Right ventricle myocardium superior (tissue), 1 donor: ENCODE measurements around the gene CFAP20DC. TPM values are rescaled to one million over a fixed set of nuclear protein-coding genes. Genes with fewer than 3 reads are reported as not detected.
"Not testable (repeated sequence)": the region's sequence is repeated elsewhere in the genome, so short reads cannot be mapped to it uniquely, and the experiment has no call there.

Experiments
- ATAC-seq: fragments of 200-7000 bp; cut with Tn5 transposase; one replicate; pipeline ENCODE4 v1.9.1; 2020; ENCODE audit warnings: mild to moderate bottlenecking; ENCODE audit not compliant: poor library complexity
- DNase-seq: peaks from one replicate; pipeline ENCODE4 v3.0.0-alpha.2; 2020
- intact Hi-C: fragments of 100-400 bp; cut with DNase I; formaldehyde crosslinking; loops from one replicate; pipeline ENCODE4 v1.11.2; 2022
- total RNA-seq: library from RNA; stranded (reverse); fragmentation: NEBNext Ultra II Directional; extraction: Animal tissue kit (Norgen Biotek cat#: 25700); gene quantifications from one replicate; pipeline ENCODE4 v1.2.1, GENCODE V29; 2021
- donor health status: DM: no; HTN: yes; CAD: no; lungs with severe emphysema.

CFAP20DC gene
- total RNA-seq, 1 donor from 2014 or later = 0.22 TPM

DNA sequence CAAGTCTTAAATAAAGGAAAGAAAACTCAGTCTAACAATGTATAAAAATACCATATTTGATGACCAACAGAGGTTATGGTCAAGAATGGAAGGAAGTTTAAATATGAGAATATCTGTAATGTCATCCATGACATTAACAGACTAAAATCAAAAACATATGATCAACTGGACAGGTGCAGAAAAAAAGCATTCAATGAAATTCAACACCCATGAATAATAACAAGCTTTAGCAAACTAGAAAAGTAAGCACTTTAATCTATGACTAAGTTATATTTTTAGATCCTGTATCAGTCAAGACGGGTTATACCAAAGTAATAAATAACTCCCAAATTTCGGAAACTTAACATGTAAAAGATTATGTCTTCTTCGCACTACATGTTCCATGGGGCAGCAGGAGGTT, 61.8 kb downstream of the CFAP20DC start:
- ATAC-seq = no peak
- intact Hi-C loops = no loop called here

GRCh38 chr3:58986654-58987053, 63.2 kb downstream of the CFAP20DC start:
- no peak for ATAC-seq
- intact Hi-C loops = no loop called here
- no peak for DNase-seq

More for the DNA sequence above, 61.8 kb downstream of the CFAP20DC start:
- no peak for DNase-seq

DNA sequence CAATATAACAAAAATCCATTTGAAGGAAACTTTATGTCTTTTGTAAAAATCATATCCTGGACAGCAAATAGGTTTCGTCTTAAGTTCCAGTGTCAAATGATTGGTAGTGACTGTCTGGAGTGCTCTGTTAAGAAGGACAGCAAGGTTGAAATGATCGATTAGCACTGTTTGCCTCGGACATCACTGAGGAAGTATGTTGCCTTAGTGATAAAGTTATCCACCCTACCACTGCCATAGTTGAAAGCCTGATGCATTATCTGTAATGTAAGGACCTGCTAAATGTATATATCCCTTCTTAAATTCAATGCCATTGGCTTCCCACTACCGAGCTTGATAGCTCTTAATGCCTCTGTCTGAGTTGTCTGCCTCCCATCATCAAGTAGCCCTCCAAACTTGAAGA, 70.0 kb downstream of the CFAP20DC start:
- ATAC-seq = no peak
- DNase-seq = no peak
- intact Hi-C loops = no loop called here

DNA sequence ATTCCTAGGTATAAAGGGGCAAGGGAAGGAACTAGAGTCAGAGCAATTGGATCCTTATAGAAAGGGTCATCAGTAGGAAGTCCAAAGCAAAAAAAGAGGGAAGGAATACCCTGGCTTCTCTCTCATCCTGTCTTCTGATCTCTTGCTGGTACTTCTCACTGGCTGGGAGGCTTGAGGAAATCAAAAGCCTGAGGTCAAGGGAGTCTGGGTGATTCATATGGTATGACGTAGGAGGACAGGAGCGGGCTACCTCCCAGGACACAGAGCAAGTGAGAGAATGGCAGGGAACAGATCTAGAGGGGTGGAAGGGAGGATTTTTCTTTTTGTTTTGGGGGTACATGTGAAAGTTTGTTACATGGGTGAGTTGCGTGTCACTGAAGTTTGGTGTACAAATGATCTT, 76.0 kb downstream of the CFAP20DC start:
- no peak for DNase-seq
- ATAC-seq = no peak
- intact Hi-C loops = no loop called here

DNA sequence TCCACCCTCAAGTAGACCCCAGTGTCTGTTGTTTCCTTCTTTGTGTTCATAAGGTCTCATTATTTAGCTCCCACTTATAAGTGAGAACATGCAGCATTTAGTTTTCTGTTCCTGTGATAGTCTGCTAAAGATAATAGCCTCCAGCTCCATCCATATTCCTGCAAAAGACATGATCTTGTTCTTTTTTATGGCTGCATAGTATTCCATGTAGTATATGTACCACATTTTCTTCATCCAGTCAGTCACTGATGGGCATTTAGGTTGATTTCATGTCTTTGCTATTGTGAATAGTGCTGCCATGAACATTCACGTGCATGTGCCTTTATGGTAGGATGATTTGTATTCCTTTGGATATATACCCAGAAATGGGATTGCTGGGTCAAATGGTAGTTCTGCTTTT, 82.0 kb downstream of the CFAP20DC start:
- intact Hi-C loops, ATAC-seq: not testable (repeated sequence)

GRCh38 chr3:58965865-58966264, 84.0 kb downstream of the CFAP20DC start:
- intact Hi-C loops = no loop called here
- ATAC-seq = peak; percentile 56
- peak; percentile 43 for DNase-seq

More for the DNA sequence above, 82.0 kb downstream of the CFAP20DC start:
- DNase-seq = not testable (repeated sequence)

GRCh38 chr3:58963928-58964503, 85.8 kb downstream of the CFAP20DC start:
- no peak for ATAC-seq
- intact Hi-C loops = no loop called here
- no peak for DNase-seq

DNA sequence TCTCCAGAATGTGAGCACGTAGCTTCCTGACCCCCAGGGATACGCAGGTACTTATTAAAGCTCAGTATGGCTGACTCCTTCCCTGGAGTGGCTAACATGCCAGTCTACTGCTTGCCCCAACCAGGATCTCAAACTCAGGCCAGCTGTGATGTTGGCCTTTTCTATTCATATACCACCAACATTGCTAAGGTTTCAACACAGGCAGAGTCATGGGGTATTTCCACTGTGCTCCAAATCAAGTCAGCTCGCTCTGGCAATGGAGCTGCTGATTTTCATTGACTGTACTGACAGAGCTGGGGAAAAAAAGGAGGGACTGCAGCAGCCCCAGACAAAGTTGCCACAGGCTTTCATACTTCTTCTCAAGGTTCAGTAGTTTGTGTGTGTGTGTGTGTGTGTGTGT, 87.0 kb downstream of the CFAP20DC start:
- intact Hi-C loops = no loop called here
- no peak for ATAC-seq
- DNase-seq = no peak

DNA sequence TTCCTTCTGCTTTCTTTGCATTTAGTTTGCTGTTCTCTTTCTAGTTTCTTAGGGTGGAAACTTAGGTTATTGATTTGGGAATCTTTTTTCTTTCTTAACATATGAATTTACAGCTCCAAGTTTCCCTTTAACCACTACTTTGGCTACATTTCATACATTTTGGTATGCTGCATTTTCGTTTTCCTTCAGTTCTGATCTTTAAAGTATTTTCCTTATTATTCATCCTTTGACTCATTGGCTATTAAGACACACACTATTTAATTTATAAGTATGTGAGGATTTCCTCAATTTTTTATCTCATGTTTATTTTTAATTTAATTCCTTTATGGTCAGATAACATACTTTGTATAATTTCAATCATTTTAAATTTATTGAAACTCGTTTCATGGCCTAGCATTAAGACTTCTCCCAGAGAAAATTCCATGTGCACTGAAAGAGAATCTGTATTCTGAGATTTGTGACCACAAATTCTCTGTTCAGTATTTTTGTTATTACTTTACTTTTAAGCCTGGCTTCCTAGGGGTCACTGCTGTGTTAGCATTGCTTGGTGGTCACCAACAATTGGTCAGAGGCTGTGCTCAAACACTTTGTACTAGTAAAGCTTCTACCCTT, 87.7 kb downstream of the CFAP20DC start:
- ATAC-seq = no peak
- intact Hi-C loops = no loop called here
- DNase-seq = no peak

DNA sequence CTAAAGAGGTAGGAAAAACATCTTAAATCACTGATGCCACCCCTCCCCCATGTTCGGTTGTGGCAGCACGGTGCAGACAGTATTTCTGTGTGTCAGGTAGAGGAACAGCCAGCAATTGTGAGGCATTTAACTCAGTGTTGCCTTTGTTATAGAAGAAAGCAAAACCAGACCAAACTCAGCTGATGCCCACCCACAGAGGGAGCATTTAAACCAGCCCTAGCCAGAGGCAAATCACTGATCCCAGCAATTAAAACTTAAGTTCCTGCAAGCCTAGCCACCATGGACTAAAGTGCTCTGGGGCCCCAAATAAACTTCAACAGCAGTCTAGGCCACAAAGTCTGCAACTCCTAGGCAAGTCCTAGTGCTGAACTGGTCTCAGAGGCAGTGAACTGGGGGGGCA, 94.5 kb downstream of the CFAP20DC start:
- intact Hi-C loops = no loop called here
- DNase-seq (no peak), ATAC-seq (no peak)

GRCh38 chr3:58953288-58953687, 96.5 kb downstream of the CFAP20DC start:
- ATAC-seq (no peak), DNase-seq (no peak)
- intact Hi-C loops = no loop called here

DNA sequence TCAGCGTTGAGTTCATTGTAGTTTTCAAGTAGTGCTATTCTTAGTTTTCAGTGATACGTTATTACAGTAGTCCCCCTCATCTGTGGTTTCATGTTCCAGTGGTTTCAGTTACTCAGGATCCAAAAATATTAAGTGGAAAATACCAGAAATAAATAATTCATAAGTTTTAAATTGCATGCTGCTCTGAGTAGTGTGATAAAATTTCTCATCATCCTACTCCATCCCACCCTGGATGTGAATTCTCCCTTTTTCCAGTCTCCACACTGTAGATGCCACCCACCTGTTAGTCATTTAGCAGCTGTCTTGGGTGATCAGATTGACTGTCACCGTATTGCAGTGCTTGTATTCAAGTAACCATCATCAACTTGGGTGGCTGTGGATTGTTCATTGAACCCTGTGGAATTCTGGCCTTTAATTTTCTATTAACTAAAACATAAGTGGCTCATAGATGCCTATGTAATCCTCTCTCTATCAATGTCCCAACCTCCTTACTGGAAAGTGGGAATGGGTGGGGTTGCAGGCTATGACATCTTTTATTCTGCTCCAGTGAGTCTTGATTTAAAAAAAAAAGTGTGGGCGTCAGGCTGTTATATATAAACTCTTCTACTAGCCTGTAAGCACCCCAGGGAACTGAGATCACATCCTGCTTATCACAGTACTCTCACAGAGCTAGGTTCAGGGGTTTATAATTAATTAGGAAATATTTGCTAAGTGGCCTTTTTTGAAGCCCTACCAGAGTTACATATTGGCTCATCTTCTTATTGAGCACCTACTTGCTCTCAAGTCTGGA, 97.5 kb downstream of the CFAP20DC start:
- ATAC-seq = no peak
- intact Hi-C loops = no loop called here
- DNase-seq = no peak

DNA sequence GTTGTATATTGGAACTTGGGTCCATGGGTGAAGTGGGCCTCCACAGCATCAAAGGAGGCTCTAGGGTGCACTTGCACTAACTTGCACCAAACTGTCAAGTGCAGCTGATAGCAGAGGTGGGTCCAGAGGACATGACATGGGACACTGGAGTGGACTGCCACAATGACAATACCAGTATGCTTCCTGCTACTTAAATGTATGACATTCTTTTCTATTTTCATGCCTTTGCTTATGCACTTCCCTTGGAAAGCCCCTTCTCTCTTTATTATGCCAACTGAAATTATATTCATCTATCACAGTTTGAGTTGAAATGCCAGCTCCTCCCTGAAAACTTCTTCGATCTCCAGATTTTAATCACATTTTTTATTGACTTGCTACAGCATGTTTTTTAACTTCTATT, 101.8 kb downstream of the CFAP20DC start:
- no peak for ATAC-seq
- DNase-seq = no peak
- intact Hi-C loops = no loop called here

DNA sequence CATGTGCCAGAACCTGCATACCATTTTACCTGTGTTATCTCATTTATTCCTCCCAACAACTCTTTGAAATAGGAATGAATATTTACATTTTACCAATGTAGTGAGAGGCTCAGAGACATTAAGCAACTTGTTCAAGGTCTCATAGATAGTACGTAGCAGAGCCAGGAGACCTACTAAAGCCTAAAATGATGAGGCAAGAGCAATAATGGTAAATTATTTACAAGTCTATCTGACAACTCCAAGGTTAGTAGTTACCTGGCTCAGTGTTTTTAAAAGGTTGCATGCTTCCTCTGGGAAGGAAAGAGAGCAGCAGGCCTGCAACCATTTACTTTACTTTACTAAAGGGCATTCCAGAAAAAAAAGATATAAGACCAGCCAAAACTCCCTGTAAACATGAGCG, 103.0 kb downstream of the CFAP20DC start:
- DNase-seq = no peak
- intact Hi-C loops = no loop called here
- ATAC-seq = no peak

- no peak for ATAC-seq
- intact Hi-C loops = no loop called here
- DNase-seq = no peak
Observed at GRCh38 chr3:58938057-58938456, 111.8 kb downstream of the CFAP20DC start.

GRCh38 chr3:58924578-58924977, 125.2 kb downstream of the CFAP20DC start:
- intact Hi-C loops = no loop called here
- DNase-seq = no peak
- ATAC-seq = no peak

GRCh38 chr3:58900386-58900785, 149.4 kb downstream of the CFAP20DC start:
- intact Hi-C loops = no loop called here
- ATAC-seq (no peak), DNase-seq (no peak)

DNA sequence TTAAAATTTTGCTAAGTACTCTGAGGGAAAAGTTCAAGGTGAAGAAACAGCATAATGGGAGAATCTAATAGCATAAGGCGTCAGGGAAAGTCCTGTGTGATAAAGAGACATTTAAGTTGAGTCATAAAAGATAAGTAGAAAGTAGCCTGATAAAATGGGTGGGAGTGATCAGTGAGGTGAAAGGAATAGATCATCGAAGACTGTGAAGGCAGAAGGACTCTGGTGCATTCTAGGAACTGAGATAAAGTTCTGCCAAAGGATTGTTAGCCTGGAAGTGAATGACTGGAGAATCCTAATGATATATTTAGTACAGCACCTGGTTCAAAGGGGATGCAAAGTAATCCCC, 149.9 kb downstream of the CFAP20DC start:
- intact Hi-C loops = no loop called here
- no peak for DNase-seq
- ATAC-seq = no peak

- DNase-seq (peak; percentile 68), ATAC-seq (peak; percentile 51)
- intact Hi-C loops = no loop called here
Observed at GRCh38 chr3:58899159-58899952, 150.5 kb downstream of the CFAP20DC start.
